ENCODE data around the gene LIPA. TPM values are rescaled to one million over a fixed set of nuclear protein-coding genes. Genes with fewer than 3 reads are reported as not detected.

Gene LIPA
- total and polyA plus RNA-seq, 7 donors = 23.1 to 240 (median 35.3) TPM

DNA sequence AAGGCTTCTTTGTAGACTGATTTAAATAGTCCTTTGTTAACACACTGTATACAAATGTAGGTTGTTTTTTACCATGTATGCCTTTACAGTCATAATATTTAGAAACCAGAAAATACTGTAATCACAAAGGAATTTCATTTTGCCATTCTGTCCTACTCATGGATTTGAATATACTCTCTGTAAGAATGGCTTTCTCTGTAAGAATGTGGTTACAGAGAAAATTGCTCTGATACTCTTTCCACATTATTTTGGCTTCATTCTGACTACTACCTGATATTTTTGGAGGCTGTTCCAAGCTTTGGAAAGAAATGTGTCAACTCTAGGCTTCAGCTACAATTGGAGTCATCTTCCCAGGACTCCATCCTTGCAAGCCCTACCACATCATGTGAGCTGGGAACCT is 68.0 kb downstream of the LIPA start:
- TF ChIP-seq POLR2AphosphoS5 (IDR thresholded peaks at IDR 0.05) = no peak
- TF ChIP-seq EP300 (IDR thresholded peaks at IDR 0.05) = no peak
- TF ChIP-seq POLR2A (IDR thresholded peaks at IDR 0.05) = no peak
- TF ChIP-seq, protein P1, sequence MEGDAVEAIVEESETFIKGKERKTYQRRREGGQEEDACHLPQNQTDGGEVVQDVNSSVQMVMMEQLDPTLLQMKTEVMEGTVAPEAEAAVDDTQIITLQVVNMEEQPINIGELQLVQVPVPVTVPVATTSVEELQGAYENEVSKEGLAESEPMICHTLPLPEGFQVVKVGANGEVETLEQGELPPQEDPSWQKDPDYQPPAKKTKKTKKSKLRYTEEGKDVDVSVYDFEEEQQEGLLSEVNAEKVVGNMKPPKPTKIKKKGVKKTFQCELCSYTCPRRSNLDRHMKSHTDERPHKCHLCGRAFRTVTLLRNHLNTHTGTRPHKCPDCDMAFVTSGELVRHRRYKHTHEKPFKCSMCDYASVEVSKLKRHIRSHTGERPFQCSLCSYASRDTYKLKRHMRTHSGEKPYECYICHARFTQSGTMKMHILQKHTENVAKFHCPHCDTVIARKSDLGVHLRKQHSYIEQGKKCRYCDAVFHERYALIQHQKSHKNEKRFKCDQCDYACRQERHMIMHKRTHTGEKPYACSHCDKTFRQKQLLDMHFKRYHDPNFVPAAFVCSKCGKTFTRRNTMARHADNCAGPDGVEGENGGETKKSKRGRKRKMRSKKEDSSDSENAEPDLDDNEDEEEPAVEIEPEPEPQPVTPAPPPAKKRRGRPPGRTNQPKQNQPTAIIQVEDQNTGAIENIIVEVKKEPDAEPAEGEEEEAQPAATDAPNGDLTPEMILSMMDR (IDR thresholded peaks at IDR 0.05) = no peak
- Histone ChIP-seq H3K4me3 (no peak overlapping the region), H3K27me3 (no peaks in the 10 kb centered on the region), H3K4me1 (peaks cover 0 to 5% (median 0%) of the 10 kb centered on the region in 4 donors), H3K9me3 (peaks cover 0 to 3% (median 0%) of the 10 kb centered on the region in 4 donors), H3K36me3 (no peaks in the 10 kb centered on the region), H3K27ac (no peak overlapping the region)
- intact Hi-C loops (cut with DNase I) = no loop called here
- no peak for DNase-seq

DNA sequence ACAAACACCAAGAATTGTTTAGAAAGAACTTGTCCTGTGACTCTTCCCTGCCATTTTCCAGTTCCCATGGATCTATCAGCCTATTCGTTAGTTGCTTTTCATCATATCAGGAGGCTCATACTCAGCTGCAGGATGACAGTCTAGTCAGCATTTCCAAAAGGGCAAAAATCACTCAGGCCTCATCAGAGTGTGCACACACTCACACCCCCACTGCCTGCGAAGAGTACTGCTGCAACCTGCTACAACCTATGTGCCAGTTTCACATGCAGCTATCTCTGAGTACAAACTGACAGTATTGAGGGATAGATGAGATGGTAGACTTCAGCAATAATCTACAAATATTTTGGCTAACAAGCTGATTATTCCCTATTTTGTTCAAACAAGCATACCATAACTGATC is 68.7 kb downstream of the LIPA start:
- intact Hi-C loops (cut with DNase I) = no loop called here
- H3K27ac ChIP-seq = no peak overlapping the region

DNA sequence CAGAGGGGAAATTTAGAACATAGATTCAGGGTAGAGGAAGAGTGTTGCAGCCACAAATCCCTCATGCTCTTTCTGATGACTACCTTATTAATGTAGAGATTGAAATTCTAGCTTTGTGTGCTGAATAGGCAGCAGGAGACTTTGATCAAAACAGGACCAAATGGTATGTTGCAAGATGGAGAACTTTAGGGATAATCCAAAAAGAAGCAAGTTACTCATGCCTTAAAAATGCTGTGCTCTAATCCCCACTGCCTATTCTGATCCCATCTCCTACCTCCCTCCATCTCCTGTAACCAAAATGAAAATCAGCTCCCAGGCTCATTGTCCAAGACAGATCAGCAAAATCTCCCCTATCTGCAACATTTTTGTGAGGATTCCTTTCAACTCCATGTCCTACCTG is 75.8 kb downstream of the LIPA start:
- Histone ChIP-seq H3K27ac (no peak overlapping the region), H3K9me3 (peaks cover 0 to 3% (median 0%) of the 10 kb centered on the region in 4 donors), H3K4me1 (no peaks in the 10 kb centered on the region), H3K36me3 (no peaks in the 10 kb centered on the region), H3K4me3 (no peak overlapping the region), H3K27me3 (no peaks in the 10 kb centered on the region)
- TF ChIP-seq, protein P1 (IDR thresholded peaks at IDR 0.05) = no peak
- TF ChIP-seq POLR2AphosphoS5 (IDR thresholded peaks at IDR 0.05) (no peak), EP300 (IDR thresholded peaks at IDR 0.05) (no peak), POLR2A (IDR thresholded peaks at IDR 0.05) (no peak)
- intact Hi-C loops (cut with DNase I) = loop anchor here (10.0 kb wide), 1 partner anchor 81 kb away; no protein-coding TSS in a partner anchor
- no peak for DNase-seq

More for the DNA sequence above, 68.7 kb downstream of the LIPA start:
- TF ChIP-seq, protein P1 (IDR thresholded peaks at IDR 0.05) = no peak
- TF ChIP-seq EP300 (IDR thresholded peaks at IDR 0.05) (no peak), POLR2A (IDR thresholded peaks at IDR 0.05) (no peak), POLR2AphosphoS5 (IDR thresholded peaks at IDR 0.05) (no peak)
- Histone ChIP-seq H3K4me3 (no peak overlapping the region), H3K36me3 (no peaks in the 10 kb centered on the region), H3K4me1 (peaks cover 0 to 5% (median 0%) of the 10 kb centered on the region in 4 donors), H3K27me3 (no peaks in the 10 kb centered on the region), H3K9me3 (peaks cover 0 to 3% (median 0%) of the 10 kb centered on the region in 4 donors)
- WGBS, 2 donors = 74 to 86% methylated on average over 2 of the region's 2 CpGs
- DNase-seq = no peak

GRCh38 chr10:89173075-89173474 is 78.5 kb downstream of the LIPA start:
- DNase-seq = no peak
- Histone ChIP-seq H3K27me3 (no peaks in the 10 kb centered on the region), H3K4me3 (no peak overlapping the region), H3K27ac (no peak overlapping the region), H3K9me3 (no peaks in the 10 kb centered on the region), H3K36me3 (no peaks in the 10 kb centered on the region), H3K4me1 (no peaks in the 10 kb centered on the region)
- TF ChIP-seq POLR2A (IDR thresholded peaks at IDR 0.05) (no peak), POLR2AphosphoS5 (IDR thresholded peaks at IDR 0.05) (no peak), EP300 (IDR thresholded peaks at IDR 0.05) (no peak)
- TF ChIP-seq, protein P1 (IDR thresholded peaks at IDR 0.05) = no peak
- intact Hi-C loops (cut with DNase I) = loop anchor here (10.0 kb wide), 1 partner anchor 78 kb away; no protein-coding TSS in a partner anchor

DNA sequence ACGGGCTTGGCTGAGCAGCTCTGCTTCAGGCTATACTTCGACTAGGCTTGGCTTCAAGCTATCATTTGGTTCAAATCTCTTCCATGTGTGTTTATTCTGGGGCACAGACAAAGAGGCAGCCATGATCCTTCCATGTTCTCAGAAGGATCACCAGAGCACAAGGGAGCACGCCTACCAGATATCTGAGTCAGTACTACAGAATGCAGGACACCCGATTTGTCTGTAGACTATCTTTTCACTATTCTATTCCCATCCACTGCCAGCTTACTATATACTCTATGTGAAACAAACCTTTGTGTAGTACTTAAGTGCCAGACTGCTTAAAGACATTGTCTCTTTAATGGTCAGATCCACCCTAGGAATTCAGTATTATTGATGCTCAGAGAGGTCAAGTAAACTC is 79.6 kb downstream of the LIPA start:
- TF ChIP-seq POLR2AphosphoS5 (IDR thresholded peaks at IDR 0.05) (no peak), EP300 (IDR thresholded peaks at IDR 0.05) (no peak), POLR2A (IDR thresholded peaks at IDR 0.05) (no peak)
- TF ChIP-seq, protein P1 (IDR thresholded peaks at IDR 0.05) = no peak
- Histone ChIP-seq H3K27ac (no peak overlapping the region), H3K27me3 (no peaks in the 10 kb centered on the region), H3K9me3 (no peaks in the 10 kb centered on the region), H3K4me3 (no peak overlapping the region), H3K4me1 (no peaks in the 10 kb centered on the region), H3K36me3 (no peaks in the 10 kb centered on the region)
- 88 to 91% methylated on average over 4 of the region's 4 CpGs for WGBS, 2 donors
- DNase-seq = no peak
- intact Hi-C loops (cut with DNase I) = loop anchor here (10.0 kb wide), 1 partner anchor 77 kb away; no protein-coding TSS in a partner anchor
